GM06990 (cell line): Measurements from ENCODE around the gene FBXL17.

Source experiments
- DNase-seq: peaks from one replicate; pipeline ENCODE4 v3.0.0-alpha.2; 2011; ENCODE audit not compliant: insufficient read length; ENCODE audit errors: extremely low read depth
- H3K27me3 ChIP-seq: replicated peaks from 2 replicates; pipeline ENCODE4 v1.6.0; 2011; ENCODE audit warnings: low read length; ENCODE audit not compliant: control insufficient read depth, insufficient read depth
- H3K36me3 ChIP-seq: 2 replicates; pipeline ENCODE4 v1.5.1; 2011; ENCODE audit warnings: low read length; ENCODE audit not compliant: control insufficient read depth, insufficient read depth
- H3K4me3 ChIP-seq: replicated peaks from 2 replicates; pipeline ENCODE4 v1.5.1; 2011; ENCODE audit warnings: low read depth, mild to moderate bottlenecking, control low read depth, low read length
- TF ChIP-seq, protein P1 (sequence below): IDR thresholded peaks from 2 replicates; pipeline ENCODE4 v1.5.1; 2011; ENCODE audit warnings: low read length, control low read depth, mild to moderate bottlenecking, inconsistent platforms; ENCODE audit not compliant: insufficient read depth, poor library complexity, severe bottlenecking

The FBXL17 gene

DNA sequence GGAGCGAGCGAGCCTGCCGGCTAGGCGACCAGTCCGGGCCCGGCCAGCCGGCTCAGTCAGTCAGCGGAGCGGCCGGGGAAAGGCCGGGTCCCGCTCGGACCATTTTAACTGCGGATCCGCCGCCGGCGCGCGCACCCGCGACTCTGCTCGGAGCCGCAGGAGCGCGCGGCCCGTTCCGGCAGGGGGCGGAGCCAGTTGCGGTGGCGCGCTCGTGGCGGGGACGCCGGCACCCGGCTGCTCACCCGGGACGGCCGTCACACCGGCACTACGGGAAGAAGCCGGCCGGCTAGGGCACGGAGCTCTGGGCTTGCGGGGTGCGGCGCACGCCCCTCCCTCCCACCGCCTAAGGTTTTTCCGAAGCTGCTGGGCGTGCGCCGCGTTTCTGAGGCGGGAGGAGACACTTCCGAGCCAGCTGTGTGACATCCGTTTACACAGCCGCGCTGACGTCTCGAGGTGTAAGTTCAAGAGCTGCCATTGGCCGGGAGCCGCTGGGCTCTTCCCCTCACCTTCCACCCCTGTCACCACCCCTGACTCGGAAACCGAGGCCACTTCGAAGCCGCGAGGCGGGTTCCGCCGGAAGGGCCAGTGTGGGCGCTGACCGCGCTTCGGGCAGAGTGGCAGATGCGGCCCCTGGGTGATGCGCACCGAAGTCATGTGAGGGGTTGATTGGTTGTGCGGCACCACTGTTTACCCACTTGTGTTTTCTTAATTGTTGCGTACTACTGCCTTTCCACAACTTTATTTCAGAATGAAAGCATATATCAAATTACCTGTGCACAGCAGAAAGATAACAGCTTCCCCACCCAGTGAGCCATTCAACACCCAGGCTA, at the start of gene FBXL17:
FBXL17 (minus strand) TSS at position 145 of the 830 bp plus-strand sequence.
- H3K27me3 ChIP-seq = no peaks in the 10 kb centered on the region
- TF ChIP-seq, protein P1, sequence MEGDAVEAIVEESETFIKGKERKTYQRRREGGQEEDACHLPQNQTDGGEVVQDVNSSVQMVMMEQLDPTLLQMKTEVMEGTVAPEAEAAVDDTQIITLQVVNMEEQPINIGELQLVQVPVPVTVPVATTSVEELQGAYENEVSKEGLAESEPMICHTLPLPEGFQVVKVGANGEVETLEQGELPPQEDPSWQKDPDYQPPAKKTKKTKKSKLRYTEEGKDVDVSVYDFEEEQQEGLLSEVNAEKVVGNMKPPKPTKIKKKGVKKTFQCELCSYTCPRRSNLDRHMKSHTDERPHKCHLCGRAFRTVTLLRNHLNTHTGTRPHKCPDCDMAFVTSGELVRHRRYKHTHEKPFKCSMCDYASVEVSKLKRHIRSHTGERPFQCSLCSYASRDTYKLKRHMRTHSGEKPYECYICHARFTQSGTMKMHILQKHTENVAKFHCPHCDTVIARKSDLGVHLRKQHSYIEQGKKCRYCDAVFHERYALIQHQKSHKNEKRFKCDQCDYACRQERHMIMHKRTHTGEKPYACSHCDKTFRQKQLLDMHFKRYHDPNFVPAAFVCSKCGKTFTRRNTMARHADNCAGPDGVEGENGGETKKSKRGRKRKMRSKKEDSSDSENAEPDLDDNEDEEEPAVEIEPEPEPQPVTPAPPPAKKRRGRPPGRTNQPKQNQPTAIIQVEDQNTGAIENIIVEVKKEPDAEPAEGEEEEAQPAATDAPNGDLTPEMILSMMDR = no peak
- no peaks in the 10 kb centered on the region for H3K36me3 ChIP-seq
- H3K4me3 ChIP-seq = peak within 1 kb of the TSS; percentile 96
- DNase-seq = peak; percentile 93

DNA sequence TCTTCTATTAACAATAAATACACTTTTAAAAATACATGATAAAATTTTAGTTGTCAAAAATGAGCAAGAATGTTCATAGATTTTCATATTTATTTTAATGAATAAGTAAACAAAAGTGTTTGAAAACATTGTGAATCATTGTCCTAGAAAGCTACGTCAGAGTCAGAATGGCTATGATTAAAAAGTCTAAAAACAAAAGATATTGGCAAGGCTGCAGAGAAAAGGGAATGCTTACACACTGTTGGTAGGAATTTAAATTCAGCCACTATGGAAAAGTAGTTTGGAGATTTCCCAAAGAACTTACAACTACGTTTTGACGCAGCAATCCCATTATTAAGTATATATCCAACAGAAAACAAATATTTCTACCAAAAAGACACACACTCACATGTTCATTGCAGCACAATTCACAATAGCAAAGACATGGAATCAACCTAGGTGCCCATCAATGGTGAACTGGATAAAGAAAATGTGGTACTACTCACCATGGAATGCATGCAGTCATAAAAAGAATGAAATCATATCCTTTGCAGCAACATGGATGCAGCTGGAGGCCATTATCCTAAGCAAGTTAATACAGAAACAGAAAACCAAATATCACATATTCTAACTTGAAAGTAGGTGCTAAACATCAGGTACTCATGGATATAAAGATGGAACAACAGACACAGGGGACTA, 49.2 kb upstream of the FBXL17 start:
- no peak overlapping the region for H3K4me3 ChIP-seq
- DNase-seq = no peak
- H3K36me3 ChIP-seq = no peaks in the 10 kb centered on the region
- no peaks in the 10 kb centered on the region for H3K27me3 ChIP-seq
- TF ChIP-seq, protein P1 = no peak

DNA sequence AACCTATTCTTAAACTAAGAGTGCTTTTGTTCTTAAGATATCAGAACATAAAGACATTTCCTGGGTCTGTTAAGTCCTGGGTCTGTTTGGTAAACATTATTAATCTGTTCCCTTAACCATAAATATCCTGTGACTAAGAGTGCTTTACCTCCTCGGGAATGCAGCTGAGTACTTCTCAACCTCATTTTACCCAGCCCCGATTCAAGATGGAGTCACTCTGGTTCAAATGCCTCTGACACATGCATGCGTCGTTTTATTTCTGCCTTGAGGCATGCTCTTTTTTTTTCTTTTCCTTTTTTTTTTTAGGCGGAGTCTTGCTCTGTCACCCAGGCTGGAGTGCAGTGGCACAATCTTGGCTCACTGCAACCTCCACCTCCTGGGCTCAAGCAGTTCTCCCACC, 39.8 kb upstream of the FBXL17 start:
- no peaks in the 10 kb centered on the region for H3K27me3 ChIP-seq
- TF ChIP-seq, protein P1 = no peak
- no peak for DNase-seq

DNA sequence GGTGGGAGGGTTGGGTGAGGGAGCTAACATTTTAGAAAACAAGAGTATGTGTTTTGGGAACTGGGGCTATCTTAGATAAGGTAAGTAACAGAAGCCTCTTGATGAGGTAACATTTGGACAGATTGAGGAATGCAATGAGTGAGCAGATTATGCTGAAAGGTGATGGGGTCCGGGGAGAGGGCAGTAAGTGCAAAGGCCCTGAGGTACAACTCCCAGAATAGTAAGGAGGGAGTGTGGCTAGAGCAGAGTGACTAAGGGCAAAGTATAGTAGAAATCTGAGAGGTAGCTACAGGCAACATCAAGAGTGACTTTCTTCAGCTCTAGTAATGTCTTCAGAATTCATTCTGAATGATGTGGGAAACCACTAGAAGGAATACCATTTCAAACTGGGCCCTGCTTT, 38.9 kb upstream of the FBXL17 start:
- no peaks in the 10 kb centered on the region for H3K36me3 ChIP-seq
- TF ChIP-seq, protein P1 = no peak

More for the DNA sequence above, 39.8 kb upstream of the FBXL17 start:
- Histone ChIP-seq H3K4me3 (no peak overlapping the region), H3K36me3 (no peaks in the 10 kb centered on the region)

DNA sequence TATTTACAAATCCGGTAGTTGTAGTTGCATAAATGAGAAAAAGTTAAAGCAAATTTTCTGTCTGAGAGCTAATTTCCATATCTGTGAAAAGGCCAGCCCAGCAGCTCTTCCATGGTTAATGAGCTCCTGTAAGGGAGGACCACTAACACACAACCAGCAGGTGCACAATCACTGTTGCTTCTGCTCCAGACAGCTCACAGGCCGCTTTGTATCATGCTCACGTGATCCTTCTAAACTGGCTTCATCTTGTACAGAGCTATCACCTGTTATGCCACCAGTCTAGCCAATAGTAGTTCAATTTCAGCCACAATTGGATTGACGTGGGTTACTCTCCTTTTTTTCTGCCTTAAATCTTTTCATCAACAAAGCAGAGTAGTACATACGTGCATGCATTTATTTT, 38.3 kb upstream of the FBXL17 start:
- no peaks in the 10 kb centered on the region for H3K27me3 ChIP-seq
- TF ChIP-seq, protein P1 = no peak
- H3K36me3 ChIP-seq = no peaks in the 10 kb centered on the region
- DNase-seq = no peak
- no peak overlapping the region for H3K4me3 ChIP-seq

More for the DNA sequence above, 38.9 kb upstream of the FBXL17 start:
- H3K27me3 ChIP-seq = no peaks in the 10 kb centered on the region
- DNase-seq = no peak
- H3K4me3 ChIP-seq = no peak overlapping the region
